Liver (tissue), 3 donors: Measurements from ENCODE around the gene RXRB.

Experiments used
- CTCF ChIP-seq: fragments of 150-350 bp; IDR thresholded peaks from 2 replicates; pipeline ENCODE4 v1.5.1; 2017; ENCODE audit warnings: improper control_type of control experiment, low read depth, low read length; ENCODE audit not compliant: missing input control
- EGR1 ChIP-seq, 2 donors: IDR thresholded peaks; 2 replicates each; pipeline ENCODE4 v1.6.1; 2016 to 2018; ENCODE audit warnings: antibody characterized with exemption in 2 of 2, low read depth in 2 of 2
- FOXA1 ChIP-seq: IDR thresholded peaks from 2 replicates; pipeline ENCODE4 v1.6.1; 2016; ENCODE audit warnings: antibody characterized with exemption
- HNF4G ChIP-seq: IDR thresholded peaks from 2 replicates; pipeline ENCODE4 v1.6.1; 2016; ENCODE audit warnings: antibody characterized with exemption
- RAD21 ChIP-seq, 2 donors: IDR thresholded peaks; 2 replicates each; pipeline ENCODE4 v1.6.1; 2016; ENCODE audit warnings: antibody characterized with exemption in 2 of 2, mild to moderate bottlenecking in 2 of 2
- REST ChIP-seq: IDR thresholded peaks from 2 replicates; pipeline ENCODE4 v1.6.1; 2016; ENCODE audit warnings: antibody characterized with exemption, mild to moderate bottlenecking
- RXRA ChIP-seq, 2 donors: IDR thresholded peaks; 2 replicates each; pipeline ENCODE4 v1.6.1; 2017 to 2018; ENCODE audit warnings: antibody characterized with exemption in 2 of 2, mild to moderate bottlenecking in 1 of 2
- SP1 ChIP-seq: IDR thresholded peaks from 2 replicates; pipeline ENCODE4 v1.6.1; 2018; ENCODE audit warnings: antibody characterized with exemption, mild to moderate bottlenecking
- TAF1 ChIP-seq: conservative IDR thresholded peaks from 2 replicates; pipeline ENCODE4 v1.6.1; 2016; ENCODE audit warnings: antibody characterized with exemption, mild to moderate bottlenecking
- YY1 ChIP-seq: IDR thresholded peaks from 2 replicates; pipeline ENCODE4 v1.6.1; 2016; ENCODE audit warnings: antibody characterized with exemption, mild to moderate bottlenecking
- TF ChIP-seq, protein P1 (sequence below): IDR thresholded peaks from 2 replicates; pipeline ENCODE4 v1.6.1; 2016; ENCODE audit warnings: antibody characterized with exemption
- TF ChIP-seq, protein P2 (sequence below): IDR thresholded peaks from 2 replicates; pipeline ENCODE4 v1.6.1; 2016; ENCODE audit warnings: antibody characterized with exemption
- donor health status: healthy.
- donor health status: healthy.

DNA sequence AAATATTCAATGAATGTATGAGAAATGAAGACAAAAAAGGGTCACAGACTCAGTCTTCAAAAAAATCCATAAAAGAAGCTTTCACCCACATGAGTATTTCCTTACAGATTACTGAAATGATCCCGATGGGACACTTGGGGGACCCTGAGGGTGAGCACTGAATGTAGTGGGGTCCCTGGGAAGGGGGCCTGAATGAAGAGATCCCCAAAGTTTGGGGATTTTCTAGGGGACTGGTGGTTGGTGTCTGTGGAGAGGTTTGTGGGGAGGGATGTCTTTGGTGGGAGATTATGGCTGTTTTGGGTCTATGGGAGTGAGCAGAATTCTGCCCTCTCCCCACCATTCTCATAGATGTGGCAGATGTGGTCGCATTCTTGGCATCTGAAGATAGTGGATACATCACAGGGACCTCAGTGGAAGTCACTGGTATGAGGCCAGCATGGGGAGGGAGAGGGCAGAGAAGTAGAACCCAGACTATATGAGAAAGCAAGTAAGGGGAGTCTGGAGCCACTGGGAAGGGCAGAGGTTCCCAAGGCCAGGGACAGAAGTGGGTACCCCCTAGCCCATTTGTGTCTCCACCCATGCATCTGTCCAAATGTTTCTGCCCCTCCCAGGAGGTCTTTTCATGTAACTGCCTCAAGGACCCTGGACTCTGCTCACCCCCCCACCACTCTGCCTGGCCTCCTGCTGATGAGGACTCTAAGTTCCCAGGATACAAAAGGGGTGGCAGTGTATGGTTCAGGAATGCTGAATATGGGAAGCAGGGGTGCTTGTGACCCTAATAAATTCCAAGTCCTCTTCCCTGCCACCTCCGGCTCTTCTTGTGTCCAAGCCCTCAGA is 5.8 kb upstream of the RXRB start:
- TF ChIP-seq CTCF (no peak), YY1 (no peak), FOXA1 (no peak), REST (no peak), HNF4G (no peak), EGR1 (IDR thresholded peaks at IDR 0.05; ENCODE audit: low read depth in 2 of 2) (no peak), TAF1 (no peak), RXRA (IDR thresholded peaks at IDR 0.05) (no peak), RAD21 (IDR thresholded peaks at IDR 0.05) (no peak), SP1 (no peak)
- TF ChIP-seq, protein P1, sequence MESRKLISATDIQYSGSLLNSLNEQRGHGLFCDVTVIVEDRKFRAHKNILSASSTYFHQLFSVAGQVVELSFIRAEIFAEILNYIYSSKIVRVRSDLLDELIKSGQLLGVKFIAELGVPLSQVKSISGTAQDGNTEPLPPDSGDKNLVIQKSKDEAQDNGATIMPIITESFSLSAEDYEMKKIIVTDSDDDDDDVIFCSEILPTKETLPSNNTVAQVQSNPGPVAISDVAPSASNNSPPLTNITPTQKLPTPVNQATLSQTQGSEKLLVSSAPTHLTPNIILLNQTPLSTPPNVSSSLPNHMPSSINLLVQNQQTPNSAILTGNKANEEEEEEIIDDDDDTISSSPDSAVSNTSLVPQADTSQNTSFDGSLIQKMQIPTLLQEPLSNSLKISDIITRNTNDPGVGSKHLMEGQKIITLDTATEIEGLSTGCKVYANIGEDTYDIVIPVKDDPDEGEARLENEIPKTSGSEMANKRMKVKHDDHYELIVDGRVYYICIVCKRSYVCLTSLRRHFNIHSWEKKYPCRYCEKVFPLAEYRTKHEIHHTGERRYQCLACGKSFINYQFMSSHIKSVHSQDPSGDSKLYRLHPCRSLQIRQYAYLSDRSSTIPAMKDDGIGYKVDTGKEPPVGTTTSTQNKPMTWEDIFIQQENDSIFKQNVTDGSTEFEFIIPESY, result no peak
- TF ChIP-seq, protein P2, sequence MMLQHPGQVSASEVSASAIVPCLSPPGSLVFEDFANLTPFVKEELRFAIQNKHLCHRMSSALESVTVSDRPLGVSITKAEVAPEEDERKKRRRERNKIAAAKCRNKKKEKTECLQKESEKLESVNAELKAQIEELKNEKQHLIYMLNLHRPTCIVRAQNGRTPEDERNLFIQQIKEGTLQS, result no peak
